GM21515 (cell line): ENCODE results near the gene STEAP2.
"Not testable (repeated sequence)": the region's sequence is repeated elsewhere in the genome, so short reads cannot be mapped to it uniquely, and the experiment has no call there.

Experiments
- ATAC-seq: cut with Tn5 transposase; IDR thresholded peaks from one replicate; pipeline ENCODE4 v1.9.1; 2021; ENCODE audit not compliant: unreplicated experiment

Gene STEAP2

DNA sequence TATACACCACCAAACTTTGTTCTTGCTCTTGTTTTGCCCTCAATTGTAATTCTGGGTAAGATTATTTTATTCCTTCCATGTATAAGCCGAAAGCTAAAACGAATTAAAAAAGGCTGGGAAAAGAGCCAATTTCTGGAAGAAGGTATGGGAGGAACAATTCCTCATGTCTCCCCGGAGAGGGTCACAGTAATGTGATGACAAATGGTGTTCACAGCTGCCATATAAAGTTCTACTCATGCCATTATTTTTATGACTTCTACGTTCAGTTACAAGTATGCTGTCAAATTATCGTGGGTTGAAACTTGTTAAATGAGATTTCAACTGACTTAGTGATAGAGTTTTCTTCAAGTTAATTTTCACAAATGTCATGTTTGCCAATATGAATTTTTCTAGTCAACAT lies 20.9 kb downstream of the STEAP2 start:
- no peak for ATAC-seq

DNA sequence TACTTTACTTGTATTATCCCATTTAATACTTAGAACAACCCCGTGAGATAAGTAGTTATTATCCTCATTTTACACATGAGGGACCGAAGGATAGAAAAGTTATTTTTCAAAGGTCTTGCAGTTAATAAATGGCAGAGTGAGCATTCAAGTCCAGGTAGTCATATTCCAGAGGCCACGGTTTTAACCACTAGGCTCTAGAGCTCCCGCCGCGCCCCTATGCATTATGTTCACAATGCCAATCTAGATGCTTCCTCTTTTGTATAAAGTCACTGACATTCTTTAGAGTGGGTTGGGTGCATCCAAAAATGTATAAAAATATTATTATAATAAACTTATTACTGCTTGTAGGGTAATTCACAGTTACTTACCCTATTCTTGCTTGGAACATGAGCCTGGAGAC lies 22.0 kb downstream of the STEAP2 start:
- ATAC-seq, result no peak

DNA sequence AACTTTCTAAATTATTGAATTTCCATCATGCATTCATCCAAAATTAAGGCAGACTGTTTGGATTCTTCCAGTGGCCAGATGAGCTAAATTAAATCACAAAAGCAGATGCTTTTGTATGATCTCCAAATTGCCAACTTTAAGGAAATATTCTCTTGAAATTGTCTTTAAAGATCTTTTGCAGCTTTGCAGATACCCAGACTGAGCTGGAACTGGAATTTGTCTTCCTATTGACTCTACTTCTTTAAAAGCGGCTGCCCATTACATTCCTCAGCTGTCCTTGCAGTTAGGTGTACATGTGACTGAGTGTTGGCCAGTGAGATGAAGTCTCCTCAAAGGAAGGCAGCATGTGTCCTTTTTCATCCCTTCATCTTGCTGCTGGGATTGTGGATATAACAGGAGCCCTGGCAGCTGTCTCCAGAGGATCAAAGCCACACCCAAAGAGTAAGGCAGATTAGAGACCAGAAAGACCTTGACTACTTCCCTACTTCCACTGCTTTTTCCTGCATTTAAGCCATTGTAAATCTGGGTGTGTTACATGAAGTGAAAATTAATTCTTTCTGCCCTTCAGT lies 25.3 kb downstream of the STEAP2 start:
- no peak for ATAC-seq

DNA sequence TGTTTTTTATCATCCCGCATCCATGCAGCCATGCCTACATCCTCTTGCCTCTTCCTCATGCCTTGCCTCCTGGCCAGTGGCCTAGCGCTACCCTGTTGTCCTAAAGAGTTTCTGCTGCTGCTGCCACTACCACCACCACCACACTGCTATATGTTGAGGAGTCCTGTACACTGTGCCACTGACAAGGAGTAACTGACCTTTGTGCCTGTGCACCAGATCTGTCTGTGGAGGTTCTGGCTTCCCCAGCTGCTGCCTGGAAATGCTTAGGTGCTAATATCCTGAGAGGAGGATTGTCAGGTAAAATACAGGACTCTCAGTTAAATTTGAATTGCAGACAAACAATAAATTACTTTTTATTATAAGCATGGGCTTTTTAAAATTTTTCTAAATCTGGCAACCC lies 26.5 kb downstream of the STEAP2 start:
- no peak for ATAC-seq

DNA sequence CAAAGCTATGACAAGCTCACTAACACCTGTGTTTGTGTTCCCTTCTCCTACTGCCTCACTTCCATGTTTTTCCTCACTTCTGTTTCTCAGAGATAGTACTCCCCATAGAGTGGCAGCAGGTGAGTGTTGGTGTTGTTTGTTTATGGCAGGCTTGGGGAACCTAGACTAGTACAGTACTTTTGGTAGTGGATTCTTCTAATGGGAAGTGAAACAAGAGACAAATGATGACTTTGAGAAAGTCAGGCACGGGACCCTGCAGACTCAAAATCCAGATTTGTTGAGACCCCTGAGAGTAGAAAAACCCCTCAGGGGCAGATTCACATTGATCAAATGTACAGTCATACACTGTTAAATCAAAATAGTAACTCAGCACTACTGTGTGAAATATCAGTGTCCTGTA lies 27.0 kb downstream of the STEAP2 start:
- no peak for ATAC-seq

DNA sequence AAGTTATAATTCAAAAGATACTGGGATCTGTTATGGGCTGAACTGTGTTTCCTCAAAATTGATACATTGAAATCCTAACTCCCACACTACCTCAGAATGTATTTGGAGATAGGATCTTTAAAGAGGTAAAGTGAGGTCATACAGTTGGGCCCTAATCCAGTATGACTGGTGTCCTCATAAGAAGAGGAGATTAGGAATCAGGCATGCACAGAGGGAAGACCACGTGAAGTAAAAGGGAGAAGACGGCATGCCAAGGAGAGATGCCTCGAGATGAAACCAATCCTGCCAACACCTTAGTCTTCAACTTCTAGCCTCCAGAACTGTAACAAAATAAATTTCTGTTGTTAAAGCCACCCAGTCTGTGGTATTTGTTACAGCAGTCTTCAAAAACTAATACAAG lies 27.5 kb downstream of the STEAP2 start:
- no peak for ATAC-seq

DNA sequence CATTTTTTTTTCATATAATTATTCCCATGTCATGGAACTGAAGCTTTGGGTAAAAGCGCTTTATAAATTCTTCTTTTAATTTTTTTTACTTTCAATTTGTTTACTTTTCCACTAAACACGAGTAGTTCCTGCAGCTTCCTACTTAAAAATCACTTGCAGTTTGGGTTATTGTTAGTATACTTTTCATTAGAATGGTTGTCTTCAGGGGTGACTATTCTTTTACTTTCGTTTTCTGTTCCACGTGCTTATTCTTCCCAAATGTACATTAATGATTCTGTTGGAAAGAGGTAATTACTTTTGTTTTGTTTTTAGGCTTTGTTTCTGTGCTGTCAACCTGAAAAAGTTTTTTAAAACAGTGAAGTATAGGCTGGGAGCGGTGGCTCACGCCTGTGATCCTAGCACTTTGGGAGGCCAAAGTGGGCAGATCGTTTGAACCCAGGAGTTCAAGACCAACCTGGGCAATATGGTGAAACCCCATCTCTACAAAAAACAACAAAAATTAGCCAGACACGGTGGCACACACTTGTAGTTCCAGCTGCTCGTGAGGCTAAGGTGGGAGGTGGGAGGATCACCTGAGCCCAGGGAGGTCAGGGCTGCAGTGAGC lies 28.2 kb downstream of the STEAP2 start:
- ATAC-seq, result no peak

DNA sequence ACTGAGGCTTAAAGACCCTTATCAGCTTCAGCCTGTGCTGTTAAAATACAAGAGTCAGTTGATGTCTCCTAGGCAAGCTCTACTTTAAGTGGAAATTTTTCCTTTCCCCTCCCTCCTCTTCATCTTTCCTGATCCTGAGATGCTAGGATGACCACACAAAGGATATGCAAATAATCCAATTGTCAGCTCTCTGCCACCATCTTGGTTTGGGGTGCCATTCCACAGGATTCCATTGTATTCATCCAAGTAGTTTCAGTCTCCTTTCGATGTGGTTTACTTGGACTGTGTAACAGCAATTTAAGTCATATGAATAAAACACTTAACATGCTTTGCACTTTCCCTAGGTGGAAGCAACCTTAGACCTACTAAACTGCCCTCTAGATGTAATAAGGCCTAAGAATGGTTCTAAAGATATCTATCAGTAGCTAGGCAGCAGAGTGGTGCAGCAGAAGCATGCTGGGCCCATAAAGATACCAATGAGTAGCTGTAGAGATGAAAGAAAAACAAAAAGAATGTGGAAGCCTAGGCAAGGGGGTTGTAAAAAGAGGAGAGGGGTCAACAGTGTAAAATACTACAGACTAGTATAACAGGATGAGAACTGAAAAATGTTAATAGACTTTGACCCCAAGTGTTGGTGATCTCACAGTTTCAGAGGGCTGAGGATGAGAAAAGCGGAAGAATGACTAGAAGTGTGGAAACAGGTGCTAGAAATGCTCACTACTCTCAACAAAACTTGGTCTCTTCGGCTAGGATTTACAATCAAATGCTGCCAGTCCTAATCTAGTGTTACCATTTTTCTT lies 31.0 kb downstream of the STEAP2 start:
- peak; percentile 63 for ATAC-seq

DNA sequence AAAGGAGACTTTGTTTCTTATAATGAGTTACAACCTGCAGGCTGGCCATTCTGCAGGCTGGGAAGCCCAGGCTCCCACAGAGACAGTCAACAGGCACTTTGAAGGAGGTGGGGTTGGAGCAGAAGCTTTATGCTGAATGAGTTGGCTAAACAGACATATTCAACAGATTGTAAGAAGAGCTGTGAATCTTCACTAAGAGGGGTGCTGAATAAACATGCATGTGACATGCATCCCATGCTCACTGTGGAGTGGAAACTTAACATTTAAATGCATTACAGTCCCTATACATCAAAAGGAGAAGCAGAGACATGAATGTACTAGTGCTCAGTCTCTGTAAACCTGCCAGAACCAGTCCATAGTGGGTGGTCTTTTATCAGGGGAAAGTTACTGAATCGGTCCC lies 32.0 kb downstream of the STEAP2 start:
- no peak for ATAC-seq

DNA sequence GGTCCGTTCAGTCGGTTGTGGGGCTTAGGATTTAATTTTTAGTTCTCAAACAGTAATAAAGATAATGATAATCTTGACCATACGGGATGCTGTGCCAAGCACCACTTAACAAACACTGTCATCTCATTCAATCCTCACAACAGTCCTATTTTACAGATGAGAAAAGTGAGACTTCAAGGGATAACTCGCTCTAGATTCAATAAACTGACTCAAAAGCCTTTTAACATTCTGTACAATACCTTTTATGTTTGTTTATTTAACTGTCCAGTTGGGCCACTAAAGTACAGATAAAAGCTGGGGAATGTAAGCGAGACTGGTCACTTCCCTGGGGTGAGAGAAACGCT lies 33.0 kb downstream of the STEAP2 start:
- no peak for ATAC-seq

DNA sequence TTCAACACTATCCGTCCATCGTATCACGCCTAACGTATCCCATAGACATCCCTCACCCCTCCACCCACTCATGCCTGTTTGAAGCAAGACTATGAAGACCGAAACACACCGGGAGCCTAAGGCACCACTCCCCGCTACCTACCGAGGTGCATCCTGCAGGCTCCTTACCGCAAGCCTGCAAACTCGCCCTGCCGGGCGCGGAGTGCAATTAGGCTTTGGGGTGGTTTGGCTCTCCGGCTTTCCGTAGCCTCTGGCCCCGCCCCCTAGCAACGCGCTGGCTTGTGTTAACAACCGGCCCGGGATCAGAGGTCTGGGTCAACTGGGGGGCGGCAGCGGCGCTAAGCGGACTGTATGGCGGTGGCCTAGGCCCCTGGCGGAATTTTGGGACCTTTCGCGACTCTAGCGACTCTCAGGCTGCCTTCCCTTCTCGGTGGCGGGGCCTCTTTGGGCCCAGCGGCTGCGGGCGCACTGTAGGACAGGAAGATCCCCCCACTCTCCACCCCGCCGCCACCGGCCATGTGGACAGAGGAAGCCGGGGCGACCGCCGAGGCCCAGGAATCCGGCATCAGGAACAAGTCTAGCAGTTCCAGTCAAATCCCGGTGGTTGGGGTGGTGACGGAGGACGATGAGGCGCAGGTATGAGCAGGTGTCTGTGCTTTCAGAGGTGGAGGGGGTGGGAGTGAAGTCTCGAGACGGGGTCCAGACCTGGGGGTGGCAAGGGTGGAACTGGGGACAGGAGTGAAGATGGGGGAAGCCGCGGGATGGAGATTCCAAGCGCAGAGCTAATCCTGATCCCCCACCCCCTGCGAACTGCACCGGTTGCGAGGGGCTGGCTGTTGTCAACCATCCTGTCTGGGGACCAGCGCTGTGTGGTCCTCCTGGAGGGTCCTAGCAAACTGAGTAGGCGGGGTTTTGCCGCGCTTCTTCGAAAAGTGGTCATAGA lies 33.6 kb downstream of the STEAP2 start, which contains the start of gene CFAP69:
TSS of gene CFAP69 (plus strand) at position 266 of the 943 bp plus-strand sequence. CDS start at position 517, 251 bp downstream.
- ATAC-seq, result peak; percentile 83

DNA sequence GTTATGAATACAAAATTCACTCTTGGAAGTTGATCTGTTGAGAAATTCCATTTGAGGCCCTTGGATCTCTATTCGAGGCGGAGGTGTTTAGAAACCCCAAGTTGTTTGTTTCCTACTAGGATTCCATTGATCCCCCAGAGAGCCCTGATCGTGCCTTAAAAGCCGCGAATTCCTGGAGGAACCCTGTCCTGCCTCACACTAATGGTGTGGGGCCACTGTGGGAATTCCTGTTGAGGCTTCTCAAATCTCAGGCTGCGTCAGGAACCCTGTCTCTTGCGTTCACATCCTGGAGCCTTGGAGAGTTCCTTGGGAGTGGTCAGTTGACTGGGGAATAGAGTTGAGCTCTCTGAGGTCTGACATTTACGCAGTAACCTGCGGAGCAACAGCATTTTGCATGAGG lies 34.6 kb downstream of the STEAP2 start:
- no peak for ATAC-seq

DNA sequence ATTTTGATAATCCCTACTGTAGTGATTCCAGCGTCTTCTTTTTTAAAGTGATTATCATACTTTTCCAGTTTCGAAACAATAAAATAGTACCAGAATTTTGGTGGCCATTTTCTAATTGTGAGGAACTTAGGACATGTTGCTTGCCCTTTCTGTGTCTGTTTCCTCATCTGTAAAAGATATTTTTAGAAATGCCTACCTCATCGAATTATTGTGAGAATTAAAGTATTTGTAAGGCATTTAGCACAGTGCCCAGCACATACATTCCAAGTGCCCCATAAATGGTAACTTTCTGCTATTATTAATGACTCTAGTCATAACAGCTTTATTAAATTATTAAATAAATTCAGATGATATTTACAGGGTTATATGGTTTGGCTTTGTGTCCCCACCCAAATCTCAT lies 37.2 kb downstream of the STEAP2 start:
- no peak for ATAC-seq

DNA sequence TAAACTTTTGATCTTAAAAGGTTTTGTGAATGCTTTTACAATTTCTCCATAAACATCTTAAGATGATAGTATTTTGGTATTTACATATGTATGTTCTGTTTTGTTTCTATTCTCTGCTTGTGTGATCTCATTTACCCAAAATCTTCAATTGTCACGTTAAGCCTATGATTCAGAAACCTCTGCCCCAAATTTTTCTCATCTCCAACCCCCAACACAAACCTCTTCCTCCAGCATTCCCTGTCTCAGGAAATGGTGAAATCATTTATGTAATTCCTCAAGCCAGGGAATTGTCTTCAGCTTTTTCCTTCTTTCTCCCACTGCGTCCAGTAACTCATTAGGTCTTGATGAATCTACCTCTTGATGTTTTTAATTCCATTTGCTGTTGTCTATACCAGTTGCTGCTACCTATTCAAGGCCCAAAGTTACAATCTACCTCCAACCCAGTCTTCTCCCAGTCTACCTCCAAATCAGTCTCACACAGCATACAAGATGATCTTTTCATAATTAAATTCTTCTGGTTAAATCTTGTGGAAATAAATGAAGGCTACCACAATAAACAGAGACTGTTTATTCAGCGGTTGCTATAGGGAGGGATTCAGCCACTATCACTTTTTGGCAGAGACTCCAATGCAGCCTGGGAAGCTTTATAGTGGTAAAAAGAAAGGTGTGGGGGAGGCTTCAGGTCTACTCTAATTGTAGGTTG lies 39.2 kb downstream of the STEAP2 start:
- no peak for ATAC-seq

DNA sequence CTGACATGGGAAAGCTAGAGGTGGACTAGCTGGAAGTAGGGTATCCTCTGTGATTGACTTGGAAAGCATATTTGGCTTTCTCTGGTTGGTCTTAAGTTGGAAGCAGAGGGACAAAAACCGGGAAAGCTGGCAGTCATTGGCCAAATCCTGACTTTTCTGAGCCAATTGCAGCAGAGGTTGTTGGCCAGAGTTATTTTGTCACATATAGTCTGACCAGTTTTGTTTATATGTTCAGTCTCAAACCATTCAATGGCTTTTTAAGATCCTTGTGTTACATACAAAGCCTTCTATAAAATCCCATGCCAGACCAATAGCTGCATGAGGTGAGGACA lies 39.7 kb downstream of the STEAP2 start:
- no peak for ATAC-seq

DNA sequence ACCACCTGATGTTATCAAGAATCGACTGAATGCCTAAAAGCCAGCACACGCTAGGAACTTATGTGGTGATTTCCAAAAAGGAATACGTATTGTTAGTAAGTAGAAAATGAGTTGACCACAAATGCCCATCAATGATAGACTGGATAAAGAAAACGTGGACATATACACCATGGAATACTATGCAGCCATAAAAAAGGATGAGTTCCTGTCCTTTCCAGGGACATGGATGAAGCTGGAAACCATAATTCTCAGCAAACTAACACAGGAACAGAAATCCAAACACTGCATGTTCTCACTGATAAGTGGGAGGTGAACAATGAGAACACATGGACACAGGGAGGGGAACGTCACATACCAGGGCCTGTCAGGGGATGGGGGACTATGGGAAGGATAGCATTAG lies 44.5 kb downstream of the STEAP2 start:
- ATAC-seq, result not testable (repeated sequence)

DNA sequence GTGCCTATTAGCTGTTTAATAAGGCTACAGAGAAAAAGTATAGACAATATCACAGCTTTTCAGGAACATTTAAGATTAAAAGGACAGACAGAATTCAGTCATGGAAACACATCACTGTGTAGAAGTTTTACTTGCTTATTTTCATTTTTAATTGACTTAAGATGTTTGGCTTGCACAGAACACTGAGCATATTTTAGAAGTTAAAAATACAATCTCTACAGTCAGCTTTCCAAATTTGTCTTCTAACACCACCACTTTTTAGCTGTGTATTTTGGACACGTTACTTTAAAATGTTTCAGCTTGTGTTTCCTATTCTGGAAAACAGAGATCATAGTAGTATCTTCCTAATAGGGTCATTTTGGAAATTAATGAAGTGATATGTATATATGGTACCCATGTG lies 45.2 kb downstream of the STEAP2 start:
- ATAC-seq, result no peak

DNA sequence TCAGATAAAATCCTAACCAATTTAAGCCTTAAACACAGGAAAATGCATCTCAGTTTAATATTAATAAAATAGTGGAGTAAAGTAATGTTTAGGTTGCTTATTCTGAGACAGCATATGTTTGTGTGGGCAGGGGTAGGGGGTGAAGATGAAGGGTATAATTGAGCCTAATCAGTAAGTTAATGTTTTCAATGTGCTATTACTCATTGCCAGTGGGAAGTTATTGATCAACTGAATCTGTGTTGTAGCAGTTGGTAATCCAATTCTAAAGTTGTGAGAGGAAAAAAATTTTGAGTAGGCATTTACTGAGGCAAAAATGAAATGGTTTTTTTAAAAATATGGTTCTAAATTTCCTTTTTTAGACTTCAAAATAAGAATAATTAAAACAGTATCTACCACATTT lies 49.9 kb downstream of the STEAP2 start:
- ATAC-seq, result no peak

DNA sequence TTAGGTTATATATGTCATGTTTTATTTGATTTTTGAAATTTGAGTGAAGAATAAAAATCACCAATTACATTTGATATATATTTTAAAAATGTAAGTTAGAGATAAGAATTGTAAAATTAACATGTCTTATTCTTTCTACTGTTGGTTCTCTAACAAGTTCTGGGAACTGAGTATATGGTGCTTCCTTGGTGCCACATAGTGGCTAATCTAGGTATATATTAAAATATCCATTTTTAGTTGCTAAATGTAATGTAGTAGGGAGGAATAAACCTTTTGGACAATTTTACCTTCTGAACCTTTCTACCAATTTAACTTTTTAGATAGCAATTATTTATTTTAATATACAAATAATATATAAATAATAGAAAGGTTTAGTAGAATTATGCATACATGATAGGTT lies 50.9 kb downstream of the STEAP2 start:
- ATAC-seq, result peak; percentile 91

DNA sequence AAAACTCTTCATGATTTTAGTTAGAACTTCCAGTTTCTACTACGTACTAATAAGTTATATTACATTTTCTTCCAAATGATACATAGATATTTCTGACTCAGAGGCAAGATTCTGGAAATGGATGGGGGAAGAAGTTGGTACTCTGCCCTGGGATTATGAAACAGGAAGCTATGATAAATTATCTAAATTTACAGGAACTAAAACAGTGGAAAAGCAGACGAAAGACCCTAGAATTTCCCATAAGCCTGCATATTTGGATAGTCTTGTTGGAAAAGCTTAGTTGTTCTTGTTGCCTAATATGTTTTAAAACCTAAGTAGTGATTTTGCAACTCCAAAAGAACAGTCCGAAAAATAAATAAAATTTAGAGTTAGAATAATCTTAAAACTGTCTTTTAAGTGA lies 55.3 kb downstream of the STEAP2 start:
- ATAC-seq, result no peak
